ENCODE measurements around the gene DLG2. TPM values are rescaled to one million over a fixed set of nuclear protein-coding genes. Genes with fewer than 3 reads are reported as not detected.

The DLG2 gene
- total and polyA plus RNA-seq, 4 donors = 0.30 to 5.5 (median 0.68) TPM

- WGBS = 83% methylated on average over 8 of the region's 8 CpGs
- Histone ChIP-seq H3K27ac (ENCODE audit: low read depth in 1 of 2, low read length in 2 of 2) (no peak overlapping the region), H3K9ac (ENCODE audit: low read depth in 1 of 2, low read length in 2 of 2) (no peak overlapping the region), H3K9me3 (ENCODE audit: control insufficient read depth in 4 of 4, low read length in 3 of 4) (no peaks in the 10 kb centered on the region), H3K4me3 (ENCODE audit: low read depth in 1 of 3, low read length in 3 of 3) (no peak overlapping the region), H3K27me3 (ENCODE audit: control insufficient read depth in 4 of 4, insufficient read depth in 4 of 4, low read length in 3 of 4) (no peaks in the 10 kb centered on the region), H3K36me3 (ENCODE audit: control insufficient read depth in 4 of 4, insufficient read depth in 3 of 4, low read depth in 1 of 4, low read length in 3 of 4) (no peaks in the 10 kb centered on the region), H3K4me1 (ENCODE audit: control insufficient read depth in 4 of 4, insufficient read depth in 4 of 4, low read length in 3 of 4) (no peaks in the 10 kb centered on the region)
- TF ChIP-seq RAD21 (IDR thresholded peaks at IDR 0.05) (peak in 1 of 2 donors; percentile 44), MAX (IDR thresholded peaks at IDR 0.05) (no peak)
- TF ChIP-seq, protein P1, sequence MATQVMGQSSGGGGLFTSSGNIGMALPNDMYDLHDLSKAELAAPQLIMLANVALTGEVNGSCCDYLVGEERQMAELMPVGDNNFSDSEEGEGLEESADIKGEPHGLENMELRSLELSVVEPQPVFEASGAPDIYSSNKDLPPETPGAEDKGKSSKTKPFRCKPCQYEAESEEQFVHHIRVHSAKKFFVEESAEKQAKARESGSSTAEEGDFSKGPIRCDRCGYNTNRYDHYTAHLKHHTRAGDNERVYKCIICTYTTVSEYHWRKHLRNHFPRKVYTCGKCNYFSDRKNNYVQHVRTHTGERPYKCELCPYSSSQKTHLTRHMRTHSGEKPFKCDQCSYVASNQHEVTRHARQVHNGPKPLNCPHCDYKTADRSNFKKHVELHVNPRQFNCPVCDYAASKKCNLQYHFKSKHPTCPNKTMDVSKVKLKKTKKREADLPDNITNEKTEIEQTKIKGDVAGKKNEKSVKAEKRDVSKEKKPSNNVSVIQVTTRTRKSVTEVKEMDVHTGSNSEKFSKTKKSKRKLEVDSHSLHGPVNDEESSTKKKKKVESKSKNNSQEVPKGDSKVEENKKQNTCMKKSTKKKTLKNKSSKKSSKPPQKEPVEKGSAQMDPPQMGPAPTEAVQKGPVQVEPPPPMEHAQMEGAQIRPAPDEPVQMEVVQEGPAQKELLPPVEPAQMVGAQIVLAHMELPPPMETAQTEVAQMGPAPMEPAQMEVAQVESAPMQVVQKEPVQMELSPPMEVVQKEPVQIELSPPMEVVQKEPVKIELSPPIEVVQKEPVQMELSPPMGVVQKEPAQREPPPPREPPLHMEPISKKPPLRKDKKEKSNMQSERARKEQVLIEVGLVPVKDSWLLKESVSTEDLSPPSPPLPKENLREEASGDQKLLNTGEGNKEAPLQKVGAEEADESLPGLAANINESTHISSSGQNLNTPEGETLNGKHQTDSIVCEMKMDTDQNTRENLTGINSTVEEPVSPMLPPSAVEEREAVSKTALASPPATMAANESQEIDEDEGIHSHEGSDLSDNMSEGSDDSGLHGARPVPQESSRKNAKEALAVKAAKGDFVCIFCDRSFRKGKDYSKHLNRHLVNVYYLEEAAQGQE (IDR thresholded peaks at IDR 0.05) = no peak
- DNase-seq (ENCODE audit: low spot score) = no peak
Measured at GRCh38 chr11:84800755-84801346, 826.3 kb downstream of the DLG2 start.

DNA sequence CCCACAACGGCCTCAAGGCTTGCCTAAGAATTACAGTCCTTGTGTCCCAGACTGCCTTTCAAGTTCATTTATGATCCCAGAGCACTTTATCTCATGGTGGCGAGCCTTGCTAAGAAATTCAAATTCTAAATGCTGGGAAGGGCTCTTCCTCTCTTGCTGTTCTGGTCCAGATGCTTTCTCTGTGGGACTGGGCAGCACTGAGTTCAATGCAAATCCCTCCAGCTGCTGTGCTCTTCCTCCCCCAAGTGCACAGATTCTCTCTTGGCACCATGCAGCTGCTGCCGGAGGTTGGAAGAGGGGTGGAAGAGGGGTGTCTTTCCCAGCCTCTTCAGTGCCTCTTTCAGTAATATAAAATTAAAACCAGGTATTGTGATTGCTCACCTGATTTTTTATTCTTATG lies 828.0 kb downstream of the DLG2 start:
- 75% methylated on average over 3 of the region's 3 CpGs for WGBS
- TF ChIP-seq GABPA (IDR thresholded peaks at IDR 0.05 in 1 of 2, conservative IDR thresholded peaks at IDR 0.05 in 1 of 2) (no peak), MAX (IDR thresholded peaks at IDR 0.05) (no peak), JUND (IDR thresholded peaks at IDR 0.05) (no peak), RXRA (IDR thresholded peaks at IDR 0.05) (no peak), EGR1 (IDR thresholded peaks at IDR 0.05; ENCODE audit: low read depth in 2 of 2) (no peak), HNF4G (IDR thresholded peaks at IDR 0.05) (no peak), FOXA1 (IDR thresholded peaks at IDR 0.05) (no peak), HNF4A (conservative IDR thresholded peaks at IDR 0.05) (no peak), TAF1 (conservative IDR thresholded peaks at IDR 0.05) (no peak), SP1 (IDR thresholded peaks at IDR 0.05) (no peak), RAD21 (IDR thresholded peaks at IDR 0.05) (no peak), CTCF (IDR thresholded peaks at IDR 0.05; ENCODE audit: low read depth, low read length, missing input control) (no peak), NR2F2 (IDR thresholded peaks at IDR 0.05) (no peak)
- TF ChIP-seq, protein P2, sequence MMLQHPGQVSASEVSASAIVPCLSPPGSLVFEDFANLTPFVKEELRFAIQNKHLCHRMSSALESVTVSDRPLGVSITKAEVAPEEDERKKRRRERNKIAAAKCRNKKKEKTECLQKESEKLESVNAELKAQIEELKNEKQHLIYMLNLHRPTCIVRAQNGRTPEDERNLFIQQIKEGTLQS (IDR thresholded peaks at IDR 0.05) = no peak
- TF ChIP-seq, protein P1 (IDR thresholded peaks at IDR 0.05) = no peak
- TF ChIP-seq, protein P3, sequence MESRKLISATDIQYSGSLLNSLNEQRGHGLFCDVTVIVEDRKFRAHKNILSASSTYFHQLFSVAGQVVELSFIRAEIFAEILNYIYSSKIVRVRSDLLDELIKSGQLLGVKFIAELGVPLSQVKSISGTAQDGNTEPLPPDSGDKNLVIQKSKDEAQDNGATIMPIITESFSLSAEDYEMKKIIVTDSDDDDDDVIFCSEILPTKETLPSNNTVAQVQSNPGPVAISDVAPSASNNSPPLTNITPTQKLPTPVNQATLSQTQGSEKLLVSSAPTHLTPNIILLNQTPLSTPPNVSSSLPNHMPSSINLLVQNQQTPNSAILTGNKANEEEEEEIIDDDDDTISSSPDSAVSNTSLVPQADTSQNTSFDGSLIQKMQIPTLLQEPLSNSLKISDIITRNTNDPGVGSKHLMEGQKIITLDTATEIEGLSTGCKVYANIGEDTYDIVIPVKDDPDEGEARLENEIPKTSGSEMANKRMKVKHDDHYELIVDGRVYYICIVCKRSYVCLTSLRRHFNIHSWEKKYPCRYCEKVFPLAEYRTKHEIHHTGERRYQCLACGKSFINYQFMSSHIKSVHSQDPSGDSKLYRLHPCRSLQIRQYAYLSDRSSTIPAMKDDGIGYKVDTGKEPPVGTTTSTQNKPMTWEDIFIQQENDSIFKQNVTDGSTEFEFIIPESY (IDR thresholded peaks at IDR 0.05) = no peak

More for the DNA sequence above, 828.0 kb downstream of the DLG2 start:
- no peaks in the 10 kb centered on the region for H3K4me1 ChIP-seq (ENCODE audit: control insufficient read depth in 4 of 4, insufficient read depth in 4 of 4, low read length in 3 of 4)
- H3K9me3 ChIP-seq (ENCODE audit: control insufficient read depth in 4 of 4, low read length in 3 of 4) = no peaks in the 10 kb centered on the region
- DNase-seq (ENCODE audit: low spot score) = no peak
- no peak overlapping the region for H3K4me3 ChIP-seq (ENCODE audit: low read depth in 1 of 3, low read length in 3 of 3)
- no peaks in the 10 kb centered on the region for H3K36me3 ChIP-seq (ENCODE audit: control insufficient read depth in 4 of 4, insufficient read depth in 3 of 4, low read depth in 1 of 4, low read length in 3 of 4)
- H3K27ac ChIP-seq (ENCODE audit: low read depth in 1 of 2, low read length in 2 of 2) = no peak overlapping the region
- H3K9ac ChIP-seq (ENCODE audit: low read depth in 1 of 2, low read length in 2 of 2) = no peak overlapping the region
- no peaks in the 10 kb centered on the region for H3K27me3 ChIP-seq (ENCODE audit: control insufficient read depth in 4 of 4, insufficient read depth in 4 of 4, low read length in 3 of 4)
